Vagina (tissue), 2 donors: ENCODE measurements around the gene TMIGD2.

Experiments used
- POLR2A ChIP-seq, 2 donors: fragments of 450-650 bp; IDR thresholded peaks; one replicate each; pipeline ENCODE4 v1.6.1; 2017; ENCODE audit warnings: antibody characterized with exemption in 2 of 2, mild to moderate bottlenecking in 2 of 2, moderate library complexity in 2 of 2
- POLR2AphosphoS5 ChIP-seq, 2 donors: sonication (generic); formaldehyde crosslinking; IDR thresholded peaks; one replicate each; pipeline ENCODE4 v1.9.0; 2017; ENCODE audit warnings: antibody characterized with exemption in 2 of 2, mild to moderate bottlenecking in 2 of 2, low read depth in 1 of 2; ENCODE audit not compliant: insufficient read depth in 1 of 2
- TF ChIP-seq, protein P1 (sequence below), 3 experiments: fragments of 450-650 bp in 2 of 3; fragments of 200-600 bp in 1 of 3; sonication (generic) in 1 of 3; IDR thresholded peaks; one replicate each; pipeline ENCODE4 v1.5.1; 2017 to 2019; ENCODE audit warnings: antibody characterized with exemption in 3 of 3, mild to moderate bottlenecking in 2 of 3, moderate library complexity in 2 of 3

DNA sequence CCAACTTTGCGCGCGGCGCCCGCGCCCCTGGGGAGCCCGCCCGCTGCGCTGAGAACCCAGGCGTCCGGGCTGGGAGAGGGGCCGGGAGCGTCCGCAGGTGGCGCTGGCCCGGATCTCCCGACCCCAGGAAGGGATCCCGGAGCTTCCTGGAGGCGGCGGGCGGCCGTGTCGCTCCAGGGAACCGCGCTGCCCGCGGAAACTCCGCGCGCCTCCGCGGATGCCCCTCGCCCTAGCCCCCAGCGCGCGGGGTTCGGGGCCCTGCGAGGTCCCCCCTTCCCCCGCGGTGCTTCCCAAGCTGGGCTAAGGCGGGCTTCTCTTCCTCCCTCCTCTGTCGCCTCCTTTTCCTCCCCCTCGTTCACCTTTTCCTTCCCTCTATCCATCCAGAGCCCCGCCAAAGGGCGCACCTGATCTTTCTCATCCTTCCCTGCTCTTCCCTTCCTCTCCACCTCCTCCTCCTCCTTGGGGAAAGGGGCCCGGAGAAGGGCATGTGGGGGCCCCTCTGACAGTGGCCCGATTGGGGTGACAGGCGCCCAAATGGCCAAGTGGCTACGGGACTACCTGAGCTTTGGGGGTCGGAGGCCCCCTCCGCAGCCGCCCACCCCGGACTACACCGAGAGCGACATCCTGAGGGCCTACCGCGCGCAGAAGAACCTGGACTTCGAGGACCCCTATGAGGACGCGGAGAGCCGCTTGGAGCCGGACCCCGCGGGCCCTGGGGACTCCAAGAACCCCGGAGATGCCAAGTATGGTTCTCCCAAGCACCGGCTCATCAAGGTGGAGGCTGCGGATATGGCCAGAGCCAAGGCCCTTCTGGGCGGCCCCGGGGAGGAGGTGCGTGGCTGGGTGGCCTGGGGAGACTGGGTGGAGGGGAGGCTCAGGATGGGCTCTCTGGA, 22.4 kb downstream of the TMIGD2 start:
- TF ChIP-seq, protein P1, sequence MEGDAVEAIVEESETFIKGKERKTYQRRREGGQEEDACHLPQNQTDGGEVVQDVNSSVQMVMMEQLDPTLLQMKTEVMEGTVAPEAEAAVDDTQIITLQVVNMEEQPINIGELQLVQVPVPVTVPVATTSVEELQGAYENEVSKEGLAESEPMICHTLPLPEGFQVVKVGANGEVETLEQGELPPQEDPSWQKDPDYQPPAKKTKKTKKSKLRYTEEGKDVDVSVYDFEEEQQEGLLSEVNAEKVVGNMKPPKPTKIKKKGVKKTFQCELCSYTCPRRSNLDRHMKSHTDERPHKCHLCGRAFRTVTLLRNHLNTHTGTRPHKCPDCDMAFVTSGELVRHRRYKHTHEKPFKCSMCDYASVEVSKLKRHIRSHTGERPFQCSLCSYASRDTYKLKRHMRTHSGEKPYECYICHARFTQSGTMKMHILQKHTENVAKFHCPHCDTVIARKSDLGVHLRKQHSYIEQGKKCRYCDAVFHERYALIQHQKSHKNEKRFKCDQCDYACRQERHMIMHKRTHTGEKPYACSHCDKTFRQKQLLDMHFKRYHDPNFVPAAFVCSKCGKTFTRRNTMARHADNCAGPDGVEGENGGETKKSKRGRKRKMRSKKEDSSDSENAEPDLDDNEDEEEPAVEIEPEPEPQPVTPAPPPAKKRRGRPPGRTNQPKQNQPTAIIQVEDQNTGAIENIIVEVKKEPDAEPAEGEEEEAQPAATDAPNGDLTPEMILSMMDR (IDR thresholded peaks at IDR 0.05), result no peak
- TF ChIP-seq POLR2A (IDR thresholded peaks at IDR 0.05) (no peak), POLR2AphosphoS5 (IDR thresholded peaks at IDR 0.05; ENCODE audit: insufficient read depth in 1 of 2, low read depth in 1 of 2) (no peak)
